Heart right ventricle (tissue), 16 donors: ENCODE results near the gene CRYBA2. TPM values are rescaled to one million over a fixed set of nuclear protein-coding genes. Genes with fewer than 3 reads are reported as not detected.
A peak's percentile ranks its signal among the peaks of the same experiment; 100 is the strongest.

ENCODE experiments used
- ATAC-seq, 8 donors: fragments of 200-7000 bp; cut with Tn5 transposase; one replicate each; pipeline ENCODE4 v1.9.1; 2020; ENCODE audit warnings: mild to moderate bottlenecking in 8 of 8, moderate library complexity in 8 of 8, moderate number of reproducible peaks in 1 of 8
- DNase-seq, 2 donors: peaks; one replicate each; pipeline ENCODE4 v3.0.0-alpha.2; 2020
- H3K27ac ChIP-seq, 10 donors: fragments of 200-600 bp; sonication (generic) in 2 of 10; one replicate each; pipeline versions ENCODE4 v1.5.0 to v1.8.0; 2020 to 2022; ENCODE audit warnings: mild to moderate bottlenecking in 3 of 10
- H3K27me3 ChIP-seq, 7 donors: fragments of 200-600 bp; one replicate each; pipeline ENCODE4 v1.8.0; 2021 to 2022; ENCODE audit warnings: mild to moderate bottlenecking in 2 of 7
- H3K36me3 ChIP-seq, 9 donors: fragments of 200-600 bp; sonication (generic) in 1 of 9; one replicate each; pipeline versions ENCODE4 v1.5.0 to v1.8.0; 2020 to 2022; ENCODE audit warnings: mild to moderate bottlenecking in 2 of 9
- H3K4me1 ChIP-seq, 9 donors: fragments of 200-600 bp; sonication (generic) in 1 of 9; one replicate each; pipeline versions ENCODE4 v1.5.0 to v1.8.0; 2020 to 2022; ENCODE audit warnings: mild to moderate bottlenecking in 4 of 9
- H3K4me3 ChIP-seq, 10 donors: fragments of 200-600 bp; sonication (generic) in 2 of 10; one replicate each; pipeline versions ENCODE4 v1.5.0 to v1.8.0; 2020 to 2022; ENCODE audit warnings: mild to moderate bottlenecking in 7 of 10, moderate library complexity in 2 of 10
- H3K9me3 ChIP-seq, 11 donors: fragments of 200-600 bp in 10 of 11; sonication (generic) in 2 of 11; one replicate each; pipeline versions ENCODE4 v1.5.0 to v1.8.0; 2013 to 2022; ENCODE audit warnings: mild to moderate bottlenecking in 2 of 11, control low read depth in 1 of 11, moderate library complexity in 1 of 11
- WGBS, 2 donors: extraction: QIAGEN DNeasy Blood & Tissue Kit; methylation state at CpG; one replicate each; pipeline ENCODE4 v1.1.7; 2013; ENCODE audit warnings: inconsistent platforms in 1 of 2; 5-methylcytosine and 5-hydroxymethylcytosine counted together
- intact Hi-C, 10 donors: fragments of 100-400 bp; cut with DNase I; formaldehyde crosslinking; loops; one replicate each; pipeline versions ENCODE4 v1.11.1 to v1.14.2; 2022
- polyA plus RNA-seq, 2 donors: library from polyadenylated mRNA; stranded (reverse); fragments of 200-250 nt; gene quantifications; one replicate each; pipeline ENCODE4 v1.2.3, GENCODE V29; 2013
- total RNA-seq, 10 donors: library from RNA; stranded (reverse); fragmentation: NEBNext Ultra II Directional in 3 of 10; extraction: Animal tissue kit (Norgen Biotek cat#: 25700) in 3 of 10; gene quantifications; one replicate each; pipeline versions ENCODE4 v1.2.1 to v1.2.4, GENCODE V29; 2021 to 2023
- TF ChIP-seq, protein P1 (sequence below), 9 donors: fragments of 200-600 bp; sonication (generic) in 2 of 9; IDR thresholded peaks; one replicate each; pipeline versions ENCODE4 v1.5.0 to v1.8.0; 2021 to 2022; ENCODE audit warnings: antibody characterized with exemption in 9 of 9, mild to moderate bottlenecking in 5 of 9, moderate library complexity in 1 of 9
- donor health status: Arrhythmogenic right ventricular cardiomyopathy.
- donor health status: ischemic (EF 13 %, LVEDD 7.1; RV severe dilation, severe dysfunction).
- donor health status: healthy with polysubstance abuse.
- donor health status: DM: no; HTN: yes; CAD: no.
- donor health status: DM: no; HTN: no; CAD: no.
- donor health status: ischemic (EF 25% LVEDD 6.9; RV normal size, moderate dysfunction).
- donor health status: ischemic (EF 25% LVEDD 5.7; RV mildly dilated, moderate dysfunction).
- donor health status: healthy.
- donor health status: DM: yes; HTN: yes; CAD: no.
- donor health status: Ischemic cardiomyopathy.
- donor health status: ischemic (EF 35%, LVEDD 5.7; RV mildly dilated, moderate dysfunction).
- donor health status: nonischemic (EF 11% LVEDD 7.7; RV severe dilation, severe dysfunction).
- donor health status: DM: yes; HTN: yes; CAD: no.
- donor health status: PGD.
- donor health status: ischemic (EF 29% LVEDD 5.4; RV normal size, mild dysfunction).
- donor health status: nonischemic (EF 23%, LVEDD 6.1; RV moderate dilation, normal function).

CRYBA2 gene
- total and polyA plus RNA-seq, 12 donors = not detected

DNA sequence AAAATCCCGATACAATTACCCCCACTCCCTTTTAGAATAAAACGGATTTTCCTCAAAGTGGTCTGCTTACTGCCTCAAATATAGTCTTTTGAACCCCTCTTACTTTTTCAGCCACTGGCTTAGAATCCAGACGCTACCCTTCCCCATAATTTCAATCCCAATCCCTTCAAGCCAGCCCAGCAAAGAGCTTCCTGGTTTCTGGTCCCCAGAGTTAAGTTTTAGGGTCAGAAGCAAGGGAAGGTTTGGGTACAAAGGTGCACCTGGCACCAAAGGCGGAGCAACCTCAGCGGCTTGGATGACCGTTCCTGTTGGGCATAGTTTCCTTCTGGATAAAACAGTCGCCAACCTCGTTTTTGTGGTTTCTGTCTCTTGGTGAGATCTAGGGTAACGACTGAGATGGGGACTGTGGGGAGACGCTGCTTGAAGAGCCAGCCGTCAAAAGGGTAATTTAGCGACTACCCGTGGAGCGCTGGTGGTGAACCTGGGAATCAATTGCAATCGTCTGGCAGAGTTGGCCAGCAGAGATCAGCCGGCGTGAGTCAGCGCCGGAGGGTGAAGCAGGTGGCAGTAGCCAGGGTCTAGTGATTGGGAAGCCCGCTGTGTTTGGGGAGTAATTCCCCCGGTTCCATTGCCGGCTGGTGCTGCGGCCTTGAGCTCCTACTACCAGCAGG is 9.8 kb downstream of the CRYBA2 start:
- DNase-seq = no peak
- intact Hi-C loops = no loop called here
- WGBS, 2 donors = 20 to 26% methylated on average over 23 of the region's 23 CpGs

DNA sequence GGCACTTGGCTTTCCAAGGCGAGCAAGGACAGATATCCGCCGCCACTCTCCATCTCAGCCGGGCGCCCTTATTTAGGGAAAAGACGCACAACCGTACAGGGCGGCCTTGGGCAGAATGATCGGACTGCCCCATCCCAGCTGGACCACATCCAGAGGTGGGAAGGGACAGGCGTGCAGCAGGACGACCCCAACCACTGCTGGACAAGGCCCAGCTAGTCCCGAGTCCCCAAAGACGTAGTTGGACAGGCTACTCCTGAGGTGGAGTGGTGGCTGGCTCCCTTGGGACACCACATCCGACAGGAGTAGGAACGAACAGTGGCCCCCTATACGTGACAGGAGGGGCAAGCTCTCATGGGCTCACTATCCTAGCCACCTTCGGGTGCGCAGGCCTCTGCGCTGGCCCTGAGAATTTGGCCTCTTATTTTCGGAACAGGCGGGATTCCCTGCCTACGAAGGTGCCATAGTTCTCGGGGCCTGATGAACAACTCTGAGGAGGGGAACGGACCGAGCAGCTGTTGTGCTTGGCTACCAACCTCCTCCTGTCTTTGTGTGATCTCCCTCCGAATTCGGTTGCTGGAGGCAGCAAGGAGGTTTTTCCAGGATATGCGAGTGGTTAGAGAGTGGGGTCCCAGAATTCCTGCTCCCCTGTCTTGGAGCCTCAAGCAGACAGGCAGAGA is 10.5 kb downstream of the CRYBA2 start:
- H3K27ac ChIP-seq = no peak overlapping the region
- H3K4me1 ChIP-seq = peaks cover 10 to 56% (median 42%) of the 10 kb centered on the region in 9 donors
- TF ChIP-seq, protein P1, sequence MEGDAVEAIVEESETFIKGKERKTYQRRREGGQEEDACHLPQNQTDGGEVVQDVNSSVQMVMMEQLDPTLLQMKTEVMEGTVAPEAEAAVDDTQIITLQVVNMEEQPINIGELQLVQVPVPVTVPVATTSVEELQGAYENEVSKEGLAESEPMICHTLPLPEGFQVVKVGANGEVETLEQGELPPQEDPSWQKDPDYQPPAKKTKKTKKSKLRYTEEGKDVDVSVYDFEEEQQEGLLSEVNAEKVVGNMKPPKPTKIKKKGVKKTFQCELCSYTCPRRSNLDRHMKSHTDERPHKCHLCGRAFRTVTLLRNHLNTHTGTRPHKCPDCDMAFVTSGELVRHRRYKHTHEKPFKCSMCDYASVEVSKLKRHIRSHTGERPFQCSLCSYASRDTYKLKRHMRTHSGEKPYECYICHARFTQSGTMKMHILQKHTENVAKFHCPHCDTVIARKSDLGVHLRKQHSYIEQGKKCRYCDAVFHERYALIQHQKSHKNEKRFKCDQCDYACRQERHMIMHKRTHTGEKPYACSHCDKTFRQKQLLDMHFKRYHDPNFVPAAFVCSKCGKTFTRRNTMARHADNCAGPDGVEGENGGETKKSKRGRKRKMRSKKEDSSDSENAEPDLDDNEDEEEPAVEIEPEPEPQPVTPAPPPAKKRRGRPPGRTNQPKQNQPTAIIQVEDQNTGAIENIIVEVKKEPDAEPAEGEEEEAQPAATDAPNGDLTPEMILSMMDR (IDR thresholded peaks at IDR 0.05) = no peak
- H3K9me3 ChIP-seq = no peaks in the 10 kb centered on the region
- ATAC-seq (no peak), DNase-seq (no peak)
- H3K27me3 ChIP-seq = peaks cover 50 to 100% (median 99%) of the 10 kb centered on the region in 7 donors
- WGBS, 2 donors = 9 to 10% methylated on average over 28 of the region's 28 CpGs
- no peaks in the 10 kb centered on the region for H3K36me3 ChIP-seq
- intact Hi-C loops = no loop called here
- H3K4me3 ChIP-seq = peak overlapping the region in 6 of 10 donors; percentile 13 to 47 (median 40)

More for the DNA sequence above, 9.8 kb downstream of the CRYBA2 start:
- no peak for ATAC-seq
- TF ChIP-seq, protein P1 (IDR thresholded peaks at IDR 0.05) = no peak
- Histone ChIP-seq H3K9me3 (no peaks in the 10 kb centered on the region), H3K27ac (no peak overlapping the region), H3K27me3 (peaks cover 56 to 100% (median 99%) of the 10 kb centered on the region in 7 donors), H3K4me3 (no peak overlapping the region), H3K36me3 (no peaks in the 10 kb centered on the region), H3K4me1 (peaks cover 10 to 56% (median 42%) of the 10 kb centered on the region in 9 donors)

DNA sequence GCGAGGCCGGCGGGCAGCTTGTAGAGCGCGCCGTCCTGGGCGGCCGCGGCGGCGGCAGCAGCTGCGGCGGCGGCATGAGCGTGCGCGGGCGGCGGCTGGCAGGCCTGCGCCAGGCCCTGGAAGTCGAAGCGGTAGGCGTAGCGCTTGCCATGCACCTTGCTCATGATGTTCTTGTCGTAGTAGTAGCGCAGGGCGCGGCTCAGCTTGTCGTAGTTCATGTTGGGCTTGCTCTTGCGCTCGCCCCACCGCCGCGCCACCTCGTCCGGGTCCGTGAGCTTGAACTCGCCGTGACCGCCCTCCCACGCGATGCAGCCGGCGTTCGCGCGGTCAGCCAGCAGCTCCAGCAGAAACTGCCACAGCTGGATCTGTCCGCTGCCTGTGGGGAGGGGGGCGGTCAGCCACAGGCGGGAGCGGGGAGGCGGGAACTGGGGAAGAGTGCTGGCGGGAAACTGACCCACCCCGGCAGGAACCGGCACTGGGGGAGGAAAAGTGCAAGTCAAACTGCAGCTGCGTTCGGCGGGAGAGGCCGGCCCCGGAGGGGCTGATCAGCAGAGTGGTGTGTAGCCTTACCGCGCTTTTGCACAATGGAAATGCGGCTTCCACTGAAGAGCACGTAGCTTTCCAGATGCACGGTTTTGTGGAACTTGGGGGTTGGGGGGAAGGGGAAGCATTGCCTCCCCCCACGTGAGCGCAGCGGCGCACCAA is 11.2 kb downstream of the CRYBA2 start:
- Histone ChIP-seq H3K27ac (no peak overlapping the region), H3K9me3 (no peaks in the 10 kb centered on the region), H3K36me3 (no peaks in the 10 kb centered on the region), H3K4me3 (peak overlapping the region; percentile 13 to 47 (median 33)), H3K27me3 (peaks cover 45 to 100% (median 99%) of the 10 kb centered on the region in 7 donors), H3K4me1 (peaks cover 10 to 56% (median 42%) of the 10 kb centered on the region in 9 donors)
- intact Hi-C loops = no loop called here
- ATAC-seq = peak in 4 of 8 donors; percentile 12 to 29 (median 21)
- DNase-seq = no peak
- WGBS, 2 donors = 0 to 1% methylated on average over 66 to 69 of the region's 69 CpGs
- TF ChIP-seq, protein P1 (IDR thresholded peaks at IDR 0.05) = no peak

DNA sequence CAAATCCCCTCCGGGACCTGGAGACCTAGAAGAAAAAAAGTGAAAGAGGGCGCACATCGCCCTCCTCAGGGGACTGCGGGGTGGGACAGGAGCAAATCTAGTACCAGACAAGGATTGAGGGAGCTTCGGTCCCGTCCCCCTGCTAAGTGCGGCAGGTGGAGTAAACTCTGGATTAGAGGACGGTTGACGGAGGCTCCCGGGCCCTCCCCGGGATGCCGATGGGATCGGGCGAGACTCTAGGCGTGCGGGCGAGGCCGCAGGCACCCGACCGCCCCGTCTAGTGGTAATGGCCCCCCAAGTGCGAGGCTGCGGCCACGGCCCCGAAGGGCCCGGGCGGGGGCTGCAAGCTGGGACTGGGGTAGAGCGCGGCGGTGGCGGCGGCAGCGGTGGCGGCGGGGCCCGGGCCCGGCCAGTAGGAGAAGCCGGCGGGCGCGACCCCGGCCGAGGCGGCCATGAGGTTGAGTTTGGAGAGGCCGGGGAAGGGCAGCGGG is 11.8 kb downstream of the CRYBA2 start:
- ATAC-seq = no peak
- Histone ChIP-seq H3K27ac (no peak overlapping the region), H3K9me3 (no peaks in the 10 kb centered on the region), H3K27me3 (peaks cover 44 to 100% (median 98%) of the 10 kb centered on the region in 7 donors), H3K4me1 (peaks cover 10 to 56% (median 42%) of the 10 kb centered on the region in 9 donors), H3K36me3 (no peaks in the 10 kb centered on the region), H3K4me3 (peak overlapping the region in 7 of 10 donors; percentile 13 to 47 (median 22))
- intact Hi-C loops = no loop called here
- TF ChIP-seq, protein P1 (IDR thresholded peaks at IDR 0.05) = no peak
- WGBS, 2 donors = 2 to 3% methylated on average over 37 to 46 of the region's 46 CpGs
- no peak for DNase-seq
